H1 (cell line): ENCODE data around the gene MBP.

Source experiments
- CEBPB ChIP-seq: IDR thresholded peaks from 2 replicates; pipeline ENCODE4 v1.6.1; 2012; ENCODE audit warnings: low read depth, low read length
- CTCF ChIP-seq, 3 experiments: IDR thresholded peaks; 1 replicate in 2 of 3; 2 replicates in 1 of 3; pipeline versions ENCODE4 v1.5.1 to v1.6.1; 2011; ENCODE audit warnings: low read length in 3 of 3, mild to moderate bottlenecking in 3 of 3, inconsistent platforms in 2 of 3, low read depth in 1 of 3, moderate library complexity in 1 of 3; ENCODE audit not compliant: insufficient read depth in 1 of 3; ENCODE audit errors: control extremely low read depth in 1 of 3
- E2F6 ChIP-seq: IDR thresholded peaks from 2 replicates; pipeline ENCODE4 v1.6.1; 2012; ENCODE audit warnings: inconsistent platforms
- EZH2 ChIP-seq: fragments of 200-600 bp; sonication (generic); IDR thresholded peaks from 2 replicates; pipeline ENCODE4 v1.7.1; 2012; ENCODE audit warnings: low read depth, mild to moderate bottlenecking, moderate library complexity, low read length, inconsistent platforms; ENCODE audit not compliant: severe bottlenecking
- KDM4A ChIP-seq: IDR thresholded peaks from one replicate; pipeline ENCODE4 v1.7.1; 2012; ENCODE audit warnings: low read depth, mild to moderate bottlenecking, moderate library complexity, low read length, inconsistent platforms; ENCODE audit not compliant: severe bottlenecking
- MAX ChIP-seq: IDR thresholded peaks from 2 replicates; pipeline ENCODE4 v1.6.1; 2012; ENCODE audit warnings: inconsistent platforms
- POLR2A ChIP-seq, 2 experiments: IDR thresholded peaks; 1 replicate in 1 of 2; 2 replicates in 1 of 2; pipeline ENCODE4 v1.6.1; 2011; ENCODE audit warnings: low read depth in 2 of 2, low read length in 2 of 2, mild to moderate bottlenecking in 2 of 2; ENCODE audit errors: control extremely low read depth in 1 of 2
- POLR2AphosphoS5 ChIP-seq: IDR thresholded peaks from 2 replicates; pipeline ENCODE4 v1.6.1; 2011; ENCODE audit warnings: low read depth, low read length
- SRF ChIP-seq: IDR thresholded peaks from 2 replicates; pipeline ENCODE4 v1.6.1; 2011; ENCODE audit warnings: mild to moderate bottlenecking, low read depth, low read length, moderate library complexity
- TAF1 ChIP-seq: IDR thresholded peaks from 2 replicates; pipeline ENCODE4 v1.6.1; 2011; ENCODE audit warnings: mild to moderate bottlenecking, low read depth, low read length
- TEAD4 ChIP-seq: IDR thresholded peaks from 2 replicates; pipeline ENCODE4 v1.6.1; 2012; ENCODE audit warnings: low read depth, low read length, inconsistent platforms, mixed read lengths
- USF2 ChIP-seq: IDR thresholded peaks from 2 replicates; pipeline ENCODE4 v1.6.1; 2011; ENCODE audit warnings: low read length, improper control_type of control experiment

GRCh38 chr18:76985951-76986236 is 146.7 kb downstream of the MBP start:
- no peak for TF ChIP-seq CTCF (IDR thresholded peaks at IDR 0.05; ENCODE audit: control extremely low read depth in 1 of 3, insufficient read depth in 1 of 3, low read depth in 1 of 3, low read length in 3 of 3)
- TF ChIP-seq POLR2A (IDR thresholded peaks at IDR 0.05; ENCODE audit: control extremely low read depth in 1 of 2, low read depth in 2 of 2, low read length in 2 of 2) = no peak
- no peak for TF ChIP-seq TAF1
- TF ChIP-seq CEBPB = no peak
- TF ChIP-seq EZH2 = no peak
- TF ChIP-seq MAX = no peak
- no peak for TF ChIP-seq USF2
- TF ChIP-seq TEAD4 = no peak
- no peak for TF ChIP-seq E2F6
- no peak for TF ChIP-seq POLR2AphosphoS5
- no peak for TF ChIP-seq SRF
- TF ChIP-seq KDM4A = no peak
